H1 (cell line): ENCODE data around the gene C2orf81.

Source experiments
- EGR1 ChIP-seq: IDR thresholded peaks from 2 replicates; pipeline ENCODE4 v1.6.1; 2011; ENCODE audit warnings: low read depth, low read length, borderline replicate concordance
- GABPA ChIP-seq: IDR thresholded peaks from 2 replicates; pipeline ENCODE4 v1.6.1; 2011; ENCODE audit warnings: mild to moderate bottlenecking, low read length, moderate library complexity, borderline replicate concordance; ENCODE audit not compliant: insufficient read depth
- KDM5A ChIP-seq: fragments of 200-600 bp; IDR thresholded peaks from 2 replicates; pipeline ENCODE4 v1.7.1; 2012; ENCODE audit warnings: mild to moderate bottlenecking, low read length, inconsistent platforms, mixed read lengths
- MAFK ChIP-seq: IDR thresholded peaks from 2 replicates; pipeline ENCODE4 v1.6.1; 2012; ENCODE audit warnings: low read depth, mild to moderate bottlenecking, improper control_type of control experiment, low read length
- POLR2AphosphoS5 ChIP-seq: IDR thresholded peaks from 2 replicates; pipeline ENCODE4 v1.6.1; 2011; ENCODE audit warnings: low read depth, low read length
- POU5F1 ChIP-seq: IDR thresholded peaks from 2 replicates; pipeline ENCODE4 v1.6.1; 2011; ENCODE audit warnings: low read depth, mild to moderate bottlenecking, low read length, moderate library complexity
- TF ChIP-seq, protein P1 (sequence below), 3 experiments: IDR thresholded peaks; 1 replicate in 2 of 3; 2 replicates in 1 of 3; pipeline versions ENCODE4 v1.5.1 to v1.6.1; 2011; ENCODE audit warnings: low read length in 3 of 3, mild to moderate bottlenecking in 3 of 3, inconsistent platforms in 2 of 3, low read depth in 1 of 3, moderate library complexity in 1 of 3; ENCODE audit not compliant: insufficient read depth in 1 of 3; ENCODE audit errors: control extremely low read depth in 1 of 3
- TF ChIP-seq, protein P2 (sequence below): IDR thresholded peaks from 2 replicates; pipeline ENCODE4 v1.6.1; 2011; ENCODE audit warnings: low read depth, mild to moderate bottlenecking, low read length; ENCODE audit not compliant: insufficient read depth

GRCh38 chr2:74367789-74368188 is 53.6 kb downstream of the C2orf81 start:
- TF ChIP-seq, protein P1, sequence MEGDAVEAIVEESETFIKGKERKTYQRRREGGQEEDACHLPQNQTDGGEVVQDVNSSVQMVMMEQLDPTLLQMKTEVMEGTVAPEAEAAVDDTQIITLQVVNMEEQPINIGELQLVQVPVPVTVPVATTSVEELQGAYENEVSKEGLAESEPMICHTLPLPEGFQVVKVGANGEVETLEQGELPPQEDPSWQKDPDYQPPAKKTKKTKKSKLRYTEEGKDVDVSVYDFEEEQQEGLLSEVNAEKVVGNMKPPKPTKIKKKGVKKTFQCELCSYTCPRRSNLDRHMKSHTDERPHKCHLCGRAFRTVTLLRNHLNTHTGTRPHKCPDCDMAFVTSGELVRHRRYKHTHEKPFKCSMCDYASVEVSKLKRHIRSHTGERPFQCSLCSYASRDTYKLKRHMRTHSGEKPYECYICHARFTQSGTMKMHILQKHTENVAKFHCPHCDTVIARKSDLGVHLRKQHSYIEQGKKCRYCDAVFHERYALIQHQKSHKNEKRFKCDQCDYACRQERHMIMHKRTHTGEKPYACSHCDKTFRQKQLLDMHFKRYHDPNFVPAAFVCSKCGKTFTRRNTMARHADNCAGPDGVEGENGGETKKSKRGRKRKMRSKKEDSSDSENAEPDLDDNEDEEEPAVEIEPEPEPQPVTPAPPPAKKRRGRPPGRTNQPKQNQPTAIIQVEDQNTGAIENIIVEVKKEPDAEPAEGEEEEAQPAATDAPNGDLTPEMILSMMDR (IDR thresholded peaks at IDR 0.05; ENCODE audit: control extremely low read depth in 1 of 3, insufficient read depth in 1 of 3, low read depth in 1 of 3, low read length in 3 of 3), result no peak
- no peak for TF ChIP-seq EGR1
- no peak for TF ChIP-seq POLR2AphosphoS5
- TF ChIP-seq MAFK, result no peak
- no peak for TF ChIP-seq KDM5A
- TF ChIP-seq POU5F1, result no peak
- TF ChIP-seq, protein P2, sequence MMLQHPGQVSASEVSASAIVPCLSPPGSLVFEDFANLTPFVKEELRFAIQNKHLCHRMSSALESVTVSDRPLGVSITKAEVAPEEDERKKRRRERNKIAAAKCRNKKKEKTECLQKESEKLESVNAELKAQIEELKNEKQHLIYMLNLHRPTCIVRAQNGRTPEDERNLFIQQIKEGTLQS, result no peak
- no peak for TF ChIP-seq GABPA
